H9 (cell line): ENCODE measurements around the gene RALA. TPM values are rescaled to one million over a fixed set of nuclear protein-coding genes. Genes with fewer than 3 reads are reported as not detected.
A peak's percentile ranks its signal among the peaks of the same experiment; 100 is the strongest.

Source experiments
- DNase-seq: peaks from one replicate; pipeline ENCODE4 v3.0.0-alpha.2; 2017
- H2AFZ ChIP-seq: one replicate; pipeline ENCODE4 v1.6.1; 2013; ENCODE audit warnings: mild to moderate bottlenecking, low read length, control low read depth, moderate library complexity
- H2AK5ac ChIP-seq: 2 replicates; pipeline ENCODE4 v1.6.1; 2013; ENCODE audit warnings: low read length, control low read depth, mixed read lengths; ENCODE audit not compliant: insufficient read length
- H2BK120ac ChIP-seq: one replicate; pipeline ENCODE4 v1.6.1; 2013; ENCODE audit warnings: low read depth, mild to moderate bottlenecking, low read length, control low read depth, inconsistent platforms; ENCODE audit not compliant: poor library complexity, severe bottlenecking
- H2BK12ac ChIP-seq: 2 replicates; pipeline ENCODE4 v1.6.1; 2013; ENCODE audit warnings: low read length, control low read depth, mixed read lengths, low read depth; ENCODE audit not compliant: insufficient read length
- H2BK15ac ChIP-seq: 2 replicates; pipeline ENCODE4 v1.6.1; 2013; ENCODE audit warnings: low read depth, low read length, control low read depth
- H2BK20ac ChIP-seq: one replicate; pipeline ENCODE4 v1.6.1; 2013; ENCODE audit warnings: low read depth, mild to moderate bottlenecking, low read length, control low read depth, inconsistent platforms; ENCODE audit not compliant: poor library complexity, severe bottlenecking
- H2BK5ac ChIP-seq: 2 replicates; pipeline ENCODE4 v1.6.1; 2013; ENCODE audit warnings: low read length, control low read depth, mixed read lengths; ENCODE audit not compliant: insufficient read length
- H3K14ac ChIP-seq: 2 replicates; pipeline ENCODE4 v1.6.1; 2013; ENCODE audit warnings: low read length, control low read depth; ENCODE audit not compliant: insufficient read depth
- H3K18ac ChIP-seq: 2 replicates; pipeline ENCODE4 v1.6.1; 2013; ENCODE audit warnings: low read depth, mild to moderate bottlenecking, mixed read lengths, low read length, control low read depth; ENCODE audit not compliant: insufficient read length
- H3K23ac ChIP-seq: 2 replicates; pipeline ENCODE4 v1.6.1; 2013; ENCODE audit warnings: low read length, control low read depth, mixed read lengths, low read depth; ENCODE audit not compliant: insufficient read length
- H3K23me2 ChIP-seq: 2 replicates; pipeline ENCODE4 v1.6.1; 2013; ENCODE audit warnings: low read depth, mild to moderate bottlenecking, mixed read lengths, low read length, control low read depth; ENCODE audit not compliant: insufficient read length, poor library complexity, severe bottlenecking
- H3K27ac ChIP-seq: 2 replicates; pipeline ENCODE4 v1.5.1; 2013; ENCODE audit warnings: low read length, control low read depth, mixed read lengths, low read depth; ENCODE audit not compliant: insufficient read length
- H3K27me3 ChIP-seq: 2 replicates; pipeline ENCODE4 v1.6.1; 2013; ENCODE audit warnings: low read length, control low read depth, inconsistent platforms; ENCODE audit not compliant: insufficient read depth
- H3K4ac ChIP-seq: 2 replicates; pipeline ENCODE4 v1.6.1; 2013; ENCODE audit warnings: low read depth, mild to moderate bottlenecking, control low read depth, inconsistent platforms, low read length, moderate library complexity
- H3K4me1 ChIP-seq: 2 replicates; pipeline ENCODE4 v1.6.1; 2013; ENCODE audit warnings: low read length, control low read depth, inconsistent platforms; ENCODE audit not compliant: insufficient read depth
- H3K4me2 ChIP-seq: 2 replicates; pipeline ENCODE4 v1.6.1; 2013; ENCODE audit warnings: low read length, control low read depth, mixed read lengths; ENCODE audit not compliant: insufficient read length, insufficient read depth
- H3K56ac ChIP-seq: 2 replicates; pipeline ENCODE4 v1.6.1; 2013; ENCODE audit warnings: low read depth, mild to moderate bottlenecking, mixed read lengths, low read length, control low read depth; ENCODE audit not compliant: insufficient read length
- H3K79me1 ChIP-seq: 2 replicates; pipeline ENCODE4 v1.6.1; 2013; ENCODE audit warnings: low read depth, mild to moderate bottlenecking, moderate library complexity, low read length, control low read depth, inconsistent platforms; ENCODE audit not compliant: insufficient read depth, poor library complexity, severe bottlenecking
- H3K79me2 ChIP-seq: 2 replicates; pipeline ENCODE4 v1.6.1; 2013; ENCODE audit warnings: low read length, control low read depth, inconsistent platforms; ENCODE audit not compliant: insufficient read depth
- H3K9ac ChIP-seq: 2 replicates; pipeline ENCODE4 v1.6.1; 2013; ENCODE audit warnings: low read length, control low read depth, mixed read lengths; ENCODE audit not compliant: insufficient read length; ENCODE audit errors: extremely low read depth
- H3K9me3 ChIP-seq: one replicate; pipeline ENCODE4 v1.6.1; 2013; ENCODE audit warnings: low read depth, low read length, inconsistent platforms; ENCODE audit not compliant: control insufficient read depth
- H3T11ph ChIP-seq: one replicate; pipeline ENCODE4 v1.6.1; 2013; ENCODE audit warnings: mild to moderate bottlenecking, low read length, control low read depth, inconsistent platforms
- H4K20me1 ChIP-seq: one replicate; pipeline ENCODE4 v1.6.1; 2013; ENCODE audit not compliant: control insufficient read depth, insufficient read length, insufficient read depth
- H4K5ac ChIP-seq: 2 replicates; pipeline ENCODE4 v1.6.1; 2013; ENCODE audit warnings: low read depth, mild to moderate bottlenecking, mixed read lengths, low read length, control low read depth; ENCODE audit not compliant: insufficient read length
- H4K8ac ChIP-seq: replicated peaks from 2 replicates; pipeline ENCODE4 v1.6.1; 2013; ENCODE audit warnings: low read length, control low read depth, mixed read lengths, low read depth; ENCODE audit not compliant: insufficient read length
- H4K91ac ChIP-seq: 2 replicates; pipeline ENCODE4 v1.6.1; 2013; ENCODE audit warnings: low read depth, mild to moderate bottlenecking, moderate library complexity, mixed read lengths, low read length, control low read depth; ENCODE audit not compliant: insufficient read length
- H3K27ac Mint-ChIP-seq, 3 experiments: 2 replicates in 2 of 3; 3 replicates in 1 of 3; pipeline ENCODE4 v1.8.0; 2020 to 2021; ENCODE audit warnings: mixed read lengths in 3 of 3, mild to moderate bottlenecking in 1 of 3, moderate library complexity in 1 of 3
- H3K27me3 Mint-ChIP-seq: 2 replicates; pipeline ENCODE4 v1.8.0; 2021; ENCODE audit warnings: low read depth, mild to moderate bottlenecking, moderate library complexity, mixed read lengths
- H3K36me3 Mint-ChIP-seq, 3 experiments: 2 replicates in 2 of 3; 3 replicates in 1 of 3; pipeline ENCODE4 v1.8.0; 2020 to 2021; ENCODE audit warnings: low read depth in 3 of 3, mixed read lengths in 3 of 3; ENCODE audit not compliant: insufficient read depth in 1 of 3
- H3K4me1 Mint-ChIP-seq, 2 experiments: 2 replicates each; pipeline ENCODE4 v1.8.0; 2020; ENCODE audit warnings: mixed read lengths in 2 of 2
- H3K4me3 Mint-ChIP-seq, 2 experiments: 2 replicates in 1 of 2; 3 replicates in 1 of 2; pipeline ENCODE4 v1.8.0; 2020 to 2021; ENCODE audit warnings: mild to moderate bottlenecking in 2 of 2, mixed read lengths in 2 of 2, moderate library complexity in 1 of 2
- H3K9me3 Mint-ChIP-seq, 2 experiments: 2 replicates in 1 of 2; 3 replicates in 1 of 2; pipeline ENCODE4 v1.8.0; 2020; ENCODE audit warnings: mild to moderate bottlenecking in 2 of 2, mixed read lengths in 2 of 2, moderate library complexity in 1 of 2
- CTCF ChIP-seq: fragments of 200-600 bp; sonication (generic); conservative IDR thresholded peaks from 3 replicates; pipeline ENCODE4 v1.8.0; 2021; ENCODE audit warnings: antibody characterized with exemption, mild to moderate bottlenecking
- total RNA-seq: library from RNA; stranded (reverse); gene quantifications from 2 replicates; pipeline ENCODE4 v1.2.1, GENCODE V29; 2021

Gene RALA
- total RNA-seq, 1 experiment from 2014 or later: 57.5 TPM

- Mint-ChIP-seq H3K27ac (peak overlapping the region in 2 of 3 experiments; percentile 5 to 66; a peak in 2 of 7 replicates), H3K4me1 (peaks cover 36 to 37% of the 10 kb centered on the region in 2 experiments), H3K4me3 (no peak overlapping the region), H3K36me3 (peaks cover 4 to 11% (median 6%) of the 10 kb centered on the region in 3 experiments; a peak in 4 of 7 replicates), H3K27me3 (no peaks in the 10 kb centered on the region), H3K9me3 (no peaks in the 10 kb centered on the region)
- Histone ChIP-seq H2BK20ac (no peak overlapping the region), H2BK120ac (no peak overlapping the region), H3K4ac (no peak overlapping the region), H2BK15ac (no peak overlapping the region), H3T11ph (no peak overlapping the region), H3K14ac (no peak overlapping the region), H2BK12ac (no peak overlapping the region), H3K27ac (no peak overlapping the region), H4K91ac (no peak overlapping the region), H3K4me2 (no peak overlapping the region), H3K23ac (no peak overlapping the region), H4K20me1 (no peaks in the 10 kb centered on the region), H4K8ac (no peak overlapping the region), H3K4me1 (peaks cover 6% of the 10 kb centered on the region; the same call in 1 of the 2 replicates), H3K56ac (no peak overlapping the region), H3K23me2 (no peaks in the 10 kb centered on the region), H2BK5ac (no peak overlapping the region), H2AFZ (no peak overlapping the region), H3K9ac (no peak overlapping the region), H3K18ac (no peak overlapping the region), H3K9me3 (no peaks in the 10 kb centered on the region), H2AK5ac (no peak overlapping the region), H4K5ac (no peak overlapping the region), H3K79me2 (peaks cover 17% of the 10 kb centered on the region; the same call in 1 of the 2 replicates), H3K27me3 (no peaks in the 10 kb centered on the region), H3K79me1 (peaks cover 3% of the 10 kb centered on the region)
- TF ChIP-seq CTCF: no peak
- DNase-seq: no peak
Observed at GRCh38 chr7:39642896-39643295, 19.5 kb downstream of the RALA start.
